ENCODE data around the gene ELMO1.

Gene ELMO1

DNA sequence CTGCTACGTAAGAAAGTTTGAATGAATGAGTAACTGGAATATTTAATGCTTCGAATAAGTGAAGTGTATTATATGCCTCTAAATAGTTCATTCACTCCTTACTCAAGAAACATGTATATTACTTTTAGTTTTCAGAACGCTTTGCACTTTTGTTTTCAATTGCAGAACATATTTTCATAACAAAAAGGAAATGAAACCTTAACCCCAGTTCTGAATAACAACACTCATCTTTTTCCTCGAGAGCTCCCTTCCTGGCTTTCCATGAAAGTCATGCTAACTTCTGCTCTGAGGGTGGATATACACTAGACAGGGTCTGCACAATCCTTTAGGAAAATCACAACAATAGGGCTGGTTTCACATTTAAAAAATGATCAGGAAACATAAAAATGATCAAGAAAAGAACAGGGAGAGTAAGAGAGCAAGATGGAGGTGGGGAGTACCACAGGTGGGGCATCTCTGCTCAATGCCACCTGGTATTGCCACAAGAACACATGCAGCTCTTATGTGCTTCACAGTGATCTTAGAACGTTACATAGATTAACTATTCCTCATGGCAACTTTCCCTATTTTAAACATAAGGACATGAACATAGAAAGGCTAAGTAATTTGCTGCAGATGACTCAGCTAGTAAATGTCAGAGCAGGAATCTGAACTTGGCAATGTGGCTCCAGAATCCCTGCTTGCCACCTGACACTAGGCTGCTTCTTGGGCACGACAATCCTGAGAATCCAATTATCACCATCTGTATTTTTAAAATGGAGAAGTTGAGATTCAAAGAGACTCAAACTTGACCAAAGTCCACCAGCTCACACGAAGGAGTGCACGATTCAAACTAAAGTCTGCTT is 504.9 kb downstream of the ELMO1 start:
- no peak for DNase-seq (ENCODE audit: low read depth)

DNA sequence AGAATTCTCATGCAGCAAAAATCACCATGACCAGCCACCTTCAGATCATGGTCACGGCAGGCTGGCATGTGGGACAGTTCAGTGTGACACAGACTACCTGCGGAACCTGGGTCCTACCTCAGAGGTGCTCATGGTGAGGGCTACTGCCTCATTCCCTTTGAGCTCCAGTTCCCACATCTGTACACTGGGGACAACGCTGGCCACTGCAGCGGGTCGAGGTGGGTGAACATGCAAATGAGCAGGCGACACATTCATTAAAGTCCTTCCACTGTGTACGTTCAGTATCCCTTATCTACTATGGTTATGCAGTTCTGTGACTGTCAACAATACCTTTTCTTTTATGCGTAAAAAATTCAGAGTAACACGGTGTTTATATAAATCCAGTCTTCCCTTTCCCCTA is 505.7 kb downstream of the ELMO1 start:
- no peak for DNase-seq (ENCODE audit: low read depth)

DNA sequence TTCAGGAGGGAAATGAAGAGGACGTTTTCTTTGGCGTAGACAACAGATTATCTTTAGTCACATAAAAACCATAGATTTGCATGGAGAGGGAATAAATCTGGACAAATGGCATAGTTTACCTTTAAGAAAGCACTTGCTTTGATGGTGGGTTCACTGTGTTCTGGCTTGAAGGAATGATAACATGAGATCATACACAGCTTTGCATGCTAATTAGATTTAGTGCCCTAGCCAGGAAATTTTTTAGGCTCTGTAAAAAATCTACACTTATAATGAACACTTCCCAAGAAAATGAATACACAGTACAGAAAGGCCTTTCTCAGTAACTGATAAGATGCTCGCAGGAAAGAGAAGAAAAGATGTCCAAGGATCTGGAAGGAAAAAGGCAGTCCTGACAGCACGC is 506.1 kb downstream of the ELMO1 start:
- DNase-seq (ENCODE audit: low read depth), result no peak

- no peak for DNase-seq (ENCODE audit: low read depth)
Observed at GRCh38 chr7:36942025-36942424, 506.6 kb downstream of the ELMO1 start.

DNA sequence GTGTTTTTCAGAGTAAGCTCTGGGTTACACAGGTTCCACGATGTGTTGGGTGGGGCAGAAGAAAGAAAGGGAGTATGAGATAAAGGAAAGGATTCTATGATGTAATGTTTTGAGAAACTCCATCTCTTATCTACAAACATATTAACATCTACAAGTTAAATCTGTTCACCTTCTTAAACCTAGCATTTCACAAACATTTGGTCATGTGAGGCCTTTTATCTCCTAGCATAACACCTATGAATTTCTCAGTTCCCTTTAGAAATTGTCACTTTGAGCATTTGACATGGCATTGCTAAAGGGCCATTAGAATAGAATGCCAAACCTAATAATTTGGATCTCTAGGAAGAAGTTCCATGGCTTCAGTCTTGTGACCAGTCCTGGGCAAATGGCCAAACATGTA is 507.3 kb downstream of the ELMO1 start:
- no peak for DNase-seq (ENCODE audit: low read depth)

DNA sequence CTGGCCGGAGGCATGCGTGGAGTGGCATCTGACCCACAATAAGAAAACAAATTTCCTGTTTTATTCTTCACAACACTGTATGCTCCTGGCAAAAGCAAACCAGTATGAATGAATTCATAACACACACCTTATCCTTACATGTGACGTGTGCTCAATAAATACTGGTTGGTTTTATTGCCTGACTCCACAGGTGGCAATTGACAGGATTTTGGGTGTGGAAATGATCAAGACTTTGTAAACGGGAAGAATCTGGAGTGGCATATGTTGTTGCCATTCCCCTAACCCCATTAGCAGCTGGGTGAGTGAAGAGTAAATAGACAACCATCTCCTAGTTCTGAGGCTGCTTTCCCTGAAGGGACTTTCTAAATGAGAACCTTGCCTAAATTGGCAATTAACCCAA is 508.8 kb downstream of the ELMO1 start:
- DNase-seq (ENCODE audit: low read depth), result no peak

- DNase-seq (ENCODE audit: low read depth), result no peak
Observed at GRCh38 chr7:36937754-36938563, 510.7 kb downstream of the ELMO1 start.

- no peak for DNase-seq (ENCODE audit: low read depth)
Observed at GRCh38 chr7:36931892-36932291, 516.8 kb downstream of the ELMO1 start.

- no peak for DNase-seq (ENCODE audit: low read depth)
Observed at GRCh38 chr7:36929791-36930190, 518.9 kb downstream of the ELMO1 start.

- DNase-seq (ENCODE audit: low read depth), result no peak
Observed at GRCh38 chr7:36928718-36929117, 519.9 kb downstream of the ELMO1 start.

- DNase-seq (ENCODE audit: low read depth), result no peak
Observed at GRCh38 chr7:36928311-36928710, 520.4 kb downstream of the ELMO1 start.

GRCh38 chr7:36925691-36926090 is 523.0 kb downstream of the ELMO1 start:
- DNase-seq (ENCODE audit: low read depth), result no peak

DNA sequence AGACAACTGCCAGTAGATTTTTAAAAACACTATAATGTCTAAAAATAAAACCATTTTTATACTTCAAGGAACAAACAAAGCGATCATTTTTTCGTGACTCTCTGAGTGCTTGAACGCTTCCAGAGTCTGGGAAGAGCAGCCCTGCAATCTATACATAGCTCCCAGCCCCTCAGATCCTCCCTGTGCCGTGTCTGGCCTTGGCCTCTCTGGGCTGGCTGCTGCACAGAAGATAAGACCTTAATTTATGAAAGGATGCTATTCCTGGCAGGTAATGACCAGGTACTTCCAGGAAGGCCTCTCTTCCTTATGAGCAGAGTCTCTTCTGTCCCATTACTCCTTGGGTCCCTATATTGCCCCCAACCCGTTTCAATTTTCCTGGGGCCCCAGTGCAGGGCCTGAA is 523.5 kb downstream of the ELMO1 start:
- DNase-seq (ENCODE audit: low read depth), result no peak

DNA sequence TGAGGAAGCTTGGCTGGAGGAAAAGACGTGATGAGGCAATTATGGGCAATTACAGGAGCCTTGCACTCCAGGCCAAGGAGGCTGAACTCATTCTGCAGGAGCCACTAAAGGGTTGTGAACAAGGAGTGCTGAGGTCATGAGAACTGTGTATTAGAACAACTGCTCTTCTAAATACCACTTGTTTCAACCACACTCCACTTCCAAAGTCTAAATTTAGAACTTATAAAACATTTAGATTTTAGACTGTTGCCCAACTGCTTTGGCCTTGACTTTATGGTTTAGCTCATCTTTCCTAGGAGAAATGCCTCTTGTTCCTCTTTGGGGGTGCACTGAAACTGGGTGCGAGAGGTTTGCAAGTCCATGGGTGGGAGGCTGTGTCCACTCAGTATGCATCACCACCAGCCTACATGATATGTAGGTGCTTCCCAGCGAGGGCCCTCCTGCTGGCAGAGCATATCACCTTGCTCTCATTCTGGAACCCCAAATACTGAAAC is 524.7 kb downstream of the ELMO1 start:
- DNase-seq (ENCODE audit: low read depth), result no peak

GRCh38 chr7:36923185-36923584 is 525.5 kb downstream of the ELMO1 start:
- DNase-seq (ENCODE audit: low read depth), result no peak

DNA sequence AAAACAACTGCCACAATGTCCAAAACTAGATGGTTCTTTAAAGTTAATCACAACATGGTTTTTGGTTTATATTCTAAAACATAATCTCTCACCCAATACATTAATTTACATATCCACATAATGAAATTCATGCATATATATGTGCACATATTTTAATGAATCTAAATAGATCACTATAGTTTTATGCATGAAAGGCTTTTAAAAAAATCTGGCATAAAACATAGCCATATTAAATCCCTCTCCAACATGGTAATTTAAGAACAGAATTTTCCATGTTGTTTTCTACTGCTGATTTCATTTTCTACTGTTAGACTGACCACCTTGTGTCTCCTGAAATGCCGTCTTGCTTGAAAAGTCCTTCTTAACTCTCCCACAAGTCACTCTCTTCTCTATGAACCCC is 528.2 kb downstream of the ELMO1 start:
- no peak for DNase-seq (ENCODE audit: low read depth)

GRCh38 chr7:36919738-36920137 is 528.9 kb downstream of the ELMO1 start:
- DNase-seq (ENCODE audit: low read depth), result no peak

DNA sequence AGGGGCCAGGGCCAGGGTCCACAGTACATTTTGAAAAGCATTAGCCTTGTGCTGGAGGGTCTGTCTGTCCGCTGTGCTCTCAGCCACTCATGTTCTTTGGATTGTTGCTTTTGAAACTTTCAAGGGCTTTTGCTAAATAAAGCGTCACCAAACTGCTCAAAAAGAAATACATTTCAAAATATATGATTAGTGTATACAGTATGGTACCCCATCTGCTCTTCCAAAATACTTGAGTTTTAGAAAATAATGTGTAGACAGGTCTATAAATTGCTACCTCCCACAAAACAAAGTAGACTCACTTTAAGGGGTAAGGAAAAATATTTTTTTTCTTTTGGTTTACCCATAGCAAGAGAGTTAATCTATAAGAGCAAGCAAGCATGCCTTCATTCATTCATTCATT is 530.1 kb downstream of the ELMO1 start:
- no peak for DNase-seq (ENCODE audit: low read depth)

DNA sequence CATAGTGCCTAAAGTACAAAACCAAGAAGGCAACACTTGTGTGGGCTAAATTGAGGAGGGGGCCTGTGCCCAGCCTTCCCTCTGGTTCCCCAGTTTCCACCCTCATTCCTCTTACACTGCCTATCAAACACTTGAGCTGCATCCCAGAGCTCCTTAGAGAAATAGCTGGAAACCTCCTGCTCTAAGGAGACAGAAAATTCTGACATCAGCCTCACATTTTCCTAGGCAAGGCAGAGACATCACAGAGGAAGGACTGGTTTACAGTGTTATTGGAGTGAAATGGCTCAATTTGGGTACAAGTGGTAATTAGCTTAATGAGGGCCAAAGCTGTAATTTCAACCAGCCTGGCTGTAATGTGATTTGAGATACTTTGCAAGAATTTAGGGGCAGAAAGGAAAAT is 532.0 kb downstream of the ELMO1 start:
- DNase-seq (ENCODE audit: low read depth), result no peak

DNA sequence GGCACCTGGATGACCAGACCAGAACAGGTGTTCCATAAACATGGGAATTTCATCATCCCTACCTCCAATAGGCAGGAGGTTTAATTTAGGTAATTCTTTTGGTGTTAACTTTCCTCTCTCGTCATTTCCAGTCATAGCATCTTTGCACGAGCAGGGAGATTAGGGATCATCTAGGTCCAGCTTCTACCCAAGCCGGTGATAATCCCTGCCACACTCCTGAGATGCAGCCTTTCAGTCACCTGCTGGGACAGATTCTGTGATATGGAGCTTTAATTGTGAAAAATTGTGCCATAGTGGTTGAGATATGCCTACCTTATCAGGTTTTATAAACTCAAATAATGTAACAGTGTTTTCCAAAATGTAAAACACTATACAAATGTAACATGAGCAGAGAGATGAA is 532.5 kb downstream of the ELMO1 start:
- no peak for DNase-seq (ENCODE audit: low read depth)

GRCh38 chr7:36911788-36912187 is 536.9 kb downstream of the ELMO1 start:
- no peak for DNase-seq (ENCODE audit: low read depth)

DNA sequence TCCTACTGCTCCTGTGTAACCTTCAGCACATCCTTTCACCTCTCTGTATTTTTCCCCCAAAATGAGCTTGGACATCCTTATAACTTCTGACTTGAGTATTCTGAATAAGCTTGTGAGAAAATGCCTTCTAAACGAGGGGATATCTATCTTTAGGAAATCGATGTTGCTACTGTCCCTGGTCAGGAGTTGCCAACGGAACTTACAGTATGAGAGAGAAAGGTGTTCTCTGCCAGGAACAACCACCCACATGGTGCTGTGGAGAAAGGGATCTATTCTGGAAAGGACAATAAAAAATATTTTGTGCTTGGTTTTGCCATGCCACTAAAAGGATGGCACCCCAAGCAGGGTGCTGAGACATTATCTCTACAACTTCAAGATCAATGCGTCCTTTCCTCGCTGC is 537.8 kb downstream of the ELMO1 start:
- DNase-seq (ENCODE audit: low read depth), result no peak

DNA sequence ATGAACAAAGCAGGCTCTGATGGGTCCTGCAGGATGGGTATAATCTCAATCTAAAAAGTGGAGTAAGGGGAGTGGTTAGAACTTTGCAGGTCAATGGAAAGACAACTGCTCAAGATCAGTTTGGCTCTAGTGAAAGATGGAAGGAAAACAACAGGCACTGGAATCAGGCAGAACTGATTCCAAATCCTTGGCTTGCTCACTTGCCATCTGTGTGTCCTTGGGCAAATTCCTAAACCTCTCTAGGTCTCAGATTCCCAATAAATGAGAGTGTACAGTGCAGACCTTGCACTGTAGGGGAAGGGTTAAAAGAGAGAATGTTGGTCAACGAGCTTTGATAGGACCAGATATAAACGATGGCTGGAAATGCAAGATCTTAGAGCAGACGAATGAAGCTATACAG is 538.3 kb downstream of the ELMO1 start:
- no peak for DNase-seq (ENCODE audit: low read depth)

Data from stimulated activated CD8-positive, alpha-beta memory T cell treated with anti-CD3 and anti-CD28 coated beads, Interleukin-15, amount 100 ng/mL, for 24 hours (primary cell).